ENCODE results near the gene COL4A2.

DNA sequence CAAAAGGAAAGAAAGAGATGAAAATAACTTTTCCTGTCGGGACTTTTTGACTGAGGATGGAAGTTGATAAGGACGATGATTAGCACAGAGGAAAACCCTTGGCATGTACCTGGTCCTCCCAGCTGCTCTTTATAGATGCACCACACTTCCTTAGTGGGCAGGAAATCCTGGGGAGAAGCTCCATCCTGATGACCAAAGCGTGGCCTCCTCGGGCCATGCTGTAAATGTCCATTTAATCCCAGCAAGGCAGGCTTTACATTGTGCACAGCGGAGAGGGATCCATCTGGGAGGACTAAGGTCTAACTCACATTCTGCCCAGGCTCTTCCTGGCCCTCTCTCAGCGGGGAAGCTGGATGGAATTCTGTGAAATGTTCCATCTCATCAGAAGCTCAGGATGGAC lies 113.5 kb downstream of the COL4A2 start:
- TF ChIP-seq L3MBTL2 (conservative IDR thresholded peaks at IDR 0.05) (no peak), SP1 (IDR thresholded peaks at IDR 0.05) (no peak), LEF1 (IDR thresholded peaks at IDR 0.05; ENCODE audit: borderline replicate concordance) (no peak), TARDBP (IDR thresholded peaks at IDR 0.05) (no peak)
